Measurements from ENCODE around the gene PSMG1. TPM values are rescaled to one million over a fixed set of nuclear protein-coding genes. Genes with fewer than 3 reads are reported as not detected.

PSMG1 gene
- total RNA-seq, 1 experiment from 2014 or later: 29.0 TPM

GRCh38 chr21:39204134-39204533, 20.9 kb upstream of the PSMG1 start:
- Histone ChIP-seq H3K9me3 (ENCODE audit: insufficient read depth, low read depth) (no peaks in the 10 kb centered on the region), H3F3A (ENCODE audit: insufficient read depth, low read depth) (no peaks in the 10 kb centered on the region), H3K4me3 (no peak overlapping the region), H3K4me1 (replicated peaks; ENCODE audit: insufficient read depth) (no peaks in the 10 kb centered on the region), H4K20me1 (ENCODE audit: insufficient read depth) (no peaks in the 10 kb centered on the region), H3K27me3 (ENCODE audit: insufficient read depth, low read depth) (no peaks in the 10 kb centered on the region), H2AFZ (no peak overlapping the region), H3K79me2 (ENCODE audit: low read depth) (no peaks in the 10 kb centered on the region), H3K36me3 (ENCODE audit: low read depth) (peaks cover 4% of the 10 kb centered on the region; the same call in 1 of the 2 replicates), H3K27ac (no peak overlapping the region), H3K4me2 (no peak overlapping the region), H3K9me2 (ENCODE audit: insufficient read depth) (no peaks in the 10 kb centered on the region)
- TF ChIP-seq CTCF (conservative IDR thresholded peaks at IDR 0.05) (peak; percentile 23; the same call in 1 of the 2 replicates), EZH2 (IDR thresholded peaks at IDR 0.05; ENCODE audit: low read depth) (no peak)
- POLR2A ChIA-PET (ENCODE audit: unreplicated experiment): no interaction called here
- no peak for DNase-seq
- BruUV-seq (replicated peaks): no TSS peak
- CTCF ChIA-PET: no interaction called here
- intact Hi-C loops (cut with micrococcal nuclease; ENCODE audit: unreplicated experiment): no loop called here

DNA sequence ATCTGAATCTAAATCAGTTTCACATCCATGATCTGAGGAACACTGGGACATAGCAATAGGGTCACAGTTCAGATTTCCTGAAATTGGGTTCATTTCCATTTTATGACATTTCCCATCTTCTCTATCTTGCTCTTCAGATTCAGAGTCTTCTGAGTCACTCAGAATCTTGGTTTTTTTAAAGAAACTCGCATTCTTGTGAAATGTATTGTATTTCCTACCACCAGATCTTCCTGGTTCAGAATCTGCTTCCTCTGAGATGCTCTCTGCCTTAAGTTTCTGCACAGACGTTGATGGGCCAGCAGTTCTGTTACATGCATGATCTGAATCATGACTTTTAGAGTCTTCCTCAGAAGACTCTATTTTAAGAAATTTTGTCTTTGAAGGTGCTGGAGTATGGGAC, 15.5 kb upstream of the PSMG1 start:
- CTCF ChIA-PET: no interaction called here
- peaks cover 16% of the 10 kb centered on the region for H3K36me3 ChIP-seq (ENCODE audit: low read depth)
- POLR2A ChIA-PET (ENCODE audit: unreplicated experiment): no interaction called here
- H2AFZ ChIP-seq: no peak overlapping the region
- H3K9me3 ChIP-seq (ENCODE audit: insufficient read depth, low read depth): no peaks in the 10 kb centered on the region
- no peaks in the 10 kb centered on the region for H3F3A ChIP-seq (ENCODE audit: insufficient read depth, low read depth)
- no peak overlapping the region for H3K4me2 ChIP-seq
- no peaks in the 10 kb centered on the region for H4K20me1 ChIP-seq (ENCODE audit: insufficient read depth)
- intact Hi-C loops (cut with micrococcal nuclease; ENCODE audit: unreplicated experiment): no loop called here
- H3K27ac ChIP-seq: no peak overlapping the region
- no peak overlapping the region for H3K4me3 ChIP-seq
- no peaks in the 10 kb centered on the region for H3K9me2 ChIP-seq (ENCODE audit: insufficient read depth)
- no peaks in the 10 kb centered on the region for H3K79me2 ChIP-seq (ENCODE audit: low read depth)
- H3K27me3 ChIP-seq (ENCODE audit: insufficient read depth, low read depth): no peaks in the 10 kb centered on the region
- DNase-seq: no peak
- no peaks in the 10 kb centered on the region for H3K4me1 ChIP-seq (replicated peaks; ENCODE audit: insufficient read depth)
- BruUV-seq (replicated peaks): no TSS peak
- TF ChIP-seq EZH2 (IDR thresholded peaks at IDR 0.05; ENCODE audit: low read depth) (no peak), CTCF (conservative IDR thresholded peaks at IDR 0.05) (no peak)

- Histone ChIP-seq H3K79me2 (ENCODE audit: low read depth) (no peaks in the 10 kb centered on the region), H3K4me3 (no peak overlapping the region), H3K36me3 (ENCODE audit: low read depth) (peaks cover 16% of the 10 kb centered on the region), H3K4me1 (replicated peaks; ENCODE audit: insufficient read depth) (no peaks in the 10 kb centered on the region), H3K27ac (no peak overlapping the region), H2AFZ (no peak overlapping the region), H3F3A (ENCODE audit: insufficient read depth, low read depth) (no peaks in the 10 kb centered on the region), H3K27me3 (ENCODE audit: insufficient read depth, low read depth) (no peaks in the 10 kb centered on the region), H3K4me2 (no peak overlapping the region), H3K9me2 (ENCODE audit: insufficient read depth) (no peaks in the 10 kb centered on the region), H4K20me1 (ENCODE audit: insufficient read depth) (no peaks in the 10 kb centered on the region), H3K9me3 (ENCODE audit: insufficient read depth, low read depth) (no peaks in the 10 kb centered on the region)
- no peak for TF ChIP-seq EZH2 (IDR thresholded peaks at IDR 0.05; ENCODE audit: low read depth)
- TF ChIP-seq CTCF (conservative IDR thresholded peaks at IDR 0.05): no peak
- DNase-seq: no peak
- intact Hi-C loops (cut with micrococcal nuclease; ENCODE audit: unreplicated experiment): no loop called here
- CTCF ChIA-PET: no interaction called here
- POLR2A ChIA-PET (ENCODE audit: unreplicated experiment): no interaction called here
- no TSS peak for BruUV-seq (replicated peaks)
Observed at GRCh38 chr21:39197448-39198233, 14.4 kb upstream of the PSMG1 start.

Measured in PC-9 (cell line).